ENCODE results near the gene TOMM20L. TPM values are rescaled to one million over a fixed set of nuclear protein-coding genes. Genes with fewer than 3 reads are reported as not detected.

TOMM20L gene
- total RNA-seq, 1 donor from 2014 or later: not detected

GRCh38 chr14:58427281-58428117, 31.8 kb downstream of the TOMM20L start, which contains the start of the genes KIAA0586 and TIMM9:
Gene KIAA0586, plus strand, starts transcription at chr14:58427719. Its CDS starts 546 bp downstream, at chr14:58428265.
Gene TIMM9, minus strand, starts transcription at chr14:58427531. Its CDS starts 15,586 bp downstream, at chr14:58411945.
- Histone ChIP-seq H3K27ac (replicated peaks) (peak within 1 kb of the TSS; percentile 95), H3K9me3 (replicated peaks) (no peaks in the 10 kb centered on the region), H3K36me3 (peaks cover 33% of the 10 kb centered on the region), H3K4me3 (peak within 1 kb of the TSS; percentile 96), H3K4me1 (peaks cover 42% of the 10 kb centered on the region), H3K27me3 (ENCODE audit: low read depth) (no peaks in the 10 kb centered on the region)
- no peak for TF ChIP-seq CTCF (IDR thresholded peaks at IDR 0.05; ENCODE audit: borderline replicate concordance)
- peak; percentile 96 for DNase-seq
- intact Hi-C loops (cut with micrococcal nuclease): no loop called here

GRCh38 chr14:58428118-58428683, 32.5 kb downstream of the TOMM20L start:
- H3K4me1 ChIP-seq: peaks cover 42% of the 10 kb centered on the region
- TF ChIP-seq CTCF (IDR thresholded peaks at IDR 0.05; ENCODE audit: borderline replicate concordance): no peak
- peak overlapping the region; percentile 95 for H3K27ac ChIP-seq (replicated peaks)
- no peaks in the 10 kb centered on the region for H3K9me3 ChIP-seq (replicated peaks)
- DNase-seq: no peak
- H3K36me3 ChIP-seq: peaks cover 33% of the 10 kb centered on the region
- intact Hi-C loops (cut with micrococcal nuclease): no loop called here
- H3K4me3 ChIP-seq: peak overlapping the region; percentile 96
- no peaks in the 10 kb centered on the region for H3K27me3 ChIP-seq (ENCODE audit: low read depth)

DNA sequence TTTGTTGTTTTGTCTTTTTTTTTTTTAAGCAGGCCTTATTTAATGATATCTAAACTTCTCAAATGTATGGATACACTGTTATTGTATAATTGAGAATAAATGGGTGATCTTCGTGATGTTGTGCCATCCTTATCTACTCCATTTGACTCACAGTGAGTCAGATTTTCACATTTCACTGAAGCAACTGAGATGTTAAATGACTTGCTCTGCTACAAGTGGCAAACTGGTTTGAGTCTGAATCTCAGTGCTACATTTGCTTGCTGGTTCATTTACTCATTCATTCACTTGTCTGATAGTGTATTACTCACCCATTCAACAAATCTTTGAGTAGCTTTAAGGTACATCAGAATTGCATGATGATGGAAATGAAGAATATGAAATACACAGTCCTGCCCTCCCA, 34.4 kb downstream of the TOMM20L start:
- Histone ChIP-seq H3K4me3 (no peak overlapping the region), H3K27ac (replicated peaks) (no peak overlapping the region), H3K9me3 (replicated peaks) (no peaks in the 10 kb centered on the region), H3K36me3 (peaks cover 42% of the 10 kb centered on the region), H3K27me3 (ENCODE audit: low read depth) (no peaks in the 10 kb centered on the region), H3K4me1 (peaks cover 41% of the 10 kb centered on the region)
- intact Hi-C loops (cut with micrococcal nuclease): no loop called here
- no peak for TF ChIP-seq CTCF (IDR thresholded peaks at IDR 0.05; ENCODE audit: borderline replicate concordance)
- DNase-seq: no peak

- no peaks in the 10 kb centered on the region for H3K27me3 ChIP-seq (ENCODE audit: low read depth)
- no peak overlapping the region for H3K27ac ChIP-seq (replicated peaks)
- TF ChIP-seq CTCF (IDR thresholded peaks at IDR 0.05; ENCODE audit: borderline replicate concordance): no peak
- peaks cover 86% of the 10 kb centered on the region for H3K36me3 ChIP-seq
- no peaks in the 10 kb centered on the region for H3K9me3 ChIP-seq (replicated peaks)
- H3K4me3 ChIP-seq: no peak overlapping the region
- intact Hi-C loops (cut with micrococcal nuclease): no loop called here
- no peaks in the 10 kb centered on the region for H3K4me1 ChIP-seq
- DNase-seq: no peak
Measured at GRCh38 chr14:58439476-58439875, 43.7 kb downstream of the TOMM20L start.

DNA sequence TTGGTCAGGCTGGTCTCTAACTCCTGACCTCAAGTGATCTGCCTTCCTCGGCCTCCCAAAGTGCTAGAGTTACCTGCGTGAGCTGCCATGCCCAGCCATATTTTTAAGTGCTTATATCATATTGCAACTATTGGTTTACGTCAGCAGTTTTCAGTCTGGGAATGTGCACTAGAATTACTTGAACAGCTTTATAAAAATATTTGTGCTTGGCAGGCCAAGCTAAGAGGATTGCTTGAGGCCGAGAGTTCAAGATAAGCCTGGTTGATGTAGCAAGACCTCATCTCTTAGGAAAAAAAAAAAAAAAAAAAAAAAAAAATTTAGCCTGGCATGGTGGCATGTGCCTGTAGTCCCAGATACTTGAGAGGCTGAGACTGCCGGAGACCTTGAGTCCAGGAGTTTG, 48.9 kb downstream of the TOMM20L start:
- H3K36me3 ChIP-seq: peaks cover 72% of the 10 kb centered on the region
- no peak for DNase-seq
- peak overlapping the region; percentile 29 for H3K27ac ChIP-seq (replicated peaks)
- no peak for TF ChIP-seq CTCF (IDR thresholded peaks at IDR 0.05; ENCODE audit: borderline replicate concordance)
- H3K4me3 ChIP-seq: no peak overlapping the region
- no peaks in the 10 kb centered on the region for H3K27me3 ChIP-seq (ENCODE audit: low read depth)
- intact Hi-C loops (cut with micrococcal nuclease): no loop called here
- H3K4me1 ChIP-seq: no peaks in the 10 kb centered on the region
- H3K9me3 ChIP-seq (replicated peaks): no peaks in the 10 kb centered on the region
